ENCODE results near the gene RAD9B. TPM values are rescaled to one million over a fixed set of nuclear protein-coding genes. Genes with fewer than 3 reads are reported as not detected.
"Not testable (repeated sequence)": the region's sequence is repeated elsewhere in the genome, so short reads cannot be mapped to it uniquely, and the experiment has no call there.

RAD9B gene
- polyA plus RNA-seq, 3 donors, result 0.83 to 1.7 (median 1.0) TPM

DNA sequence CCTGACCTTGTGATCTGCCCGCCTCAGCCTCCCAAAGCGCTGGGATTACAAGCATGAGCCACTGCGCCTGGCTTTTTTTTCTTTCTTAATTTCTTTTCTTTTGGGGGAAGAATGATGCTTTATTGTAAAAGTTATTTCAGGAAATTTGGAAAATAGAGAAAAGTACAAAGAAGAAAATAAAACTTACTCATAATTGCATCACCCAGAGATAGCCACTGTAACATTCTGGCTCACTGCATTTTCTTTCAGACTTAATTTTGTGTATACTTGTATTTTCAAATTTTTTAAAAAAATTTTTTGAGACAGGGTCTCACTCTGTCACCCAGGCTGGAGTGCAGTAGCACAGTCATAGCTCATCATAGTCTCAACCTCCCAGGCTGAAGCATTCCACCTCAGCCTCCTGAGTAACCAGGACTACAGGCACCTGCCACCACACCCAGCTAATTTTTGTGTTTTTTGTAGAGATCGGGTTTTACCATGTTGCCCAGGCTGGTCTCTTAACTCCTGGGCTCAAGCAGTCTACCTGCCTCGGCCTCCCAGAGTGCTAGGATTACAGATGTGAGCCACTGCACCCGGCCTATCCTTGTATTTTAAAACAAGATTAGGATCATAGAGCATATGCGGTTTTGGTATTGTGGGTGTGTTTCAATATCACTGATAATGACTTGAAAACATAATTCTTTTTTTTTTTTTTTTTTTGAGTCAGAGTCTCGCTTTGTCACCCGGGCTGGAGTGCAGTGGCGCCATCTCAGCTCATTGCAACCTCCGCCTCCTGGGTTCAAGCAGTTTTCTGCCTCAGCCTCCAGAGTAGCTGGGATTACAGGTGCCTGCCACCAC, 19.0 kb downstream of the RAD9B start:
- not testable (repeated sequence) for DNase-seq

DNA sequence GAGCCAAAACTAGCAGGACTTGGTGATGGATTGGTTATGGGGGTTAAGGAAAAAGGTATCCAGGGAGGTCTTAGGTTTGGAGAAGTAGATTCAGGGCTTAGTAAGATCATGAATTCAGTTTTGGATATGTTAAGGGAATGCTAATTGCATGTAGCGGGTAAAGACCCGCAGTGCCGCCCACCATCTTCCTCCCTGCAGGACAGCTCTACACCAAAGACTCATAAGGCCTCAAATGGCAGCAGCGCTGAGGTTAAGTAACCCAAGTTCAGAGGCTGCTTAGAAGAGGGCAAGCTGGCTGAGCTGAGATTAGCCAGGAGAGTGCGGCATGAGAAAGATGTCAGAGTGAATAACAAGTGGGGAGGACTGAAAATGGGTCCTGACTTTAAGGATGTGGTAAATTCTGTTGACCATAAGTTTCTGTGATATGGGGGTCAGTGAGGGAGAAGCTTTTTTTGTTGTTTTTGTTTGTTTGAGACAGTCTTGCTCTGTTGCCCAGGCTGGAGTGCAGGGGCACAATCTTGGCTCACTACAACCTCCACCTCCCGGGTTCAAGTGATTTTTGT, 26.2 kb downstream of the RAD9B start:
- no peak for DNase-seq

DNA sequence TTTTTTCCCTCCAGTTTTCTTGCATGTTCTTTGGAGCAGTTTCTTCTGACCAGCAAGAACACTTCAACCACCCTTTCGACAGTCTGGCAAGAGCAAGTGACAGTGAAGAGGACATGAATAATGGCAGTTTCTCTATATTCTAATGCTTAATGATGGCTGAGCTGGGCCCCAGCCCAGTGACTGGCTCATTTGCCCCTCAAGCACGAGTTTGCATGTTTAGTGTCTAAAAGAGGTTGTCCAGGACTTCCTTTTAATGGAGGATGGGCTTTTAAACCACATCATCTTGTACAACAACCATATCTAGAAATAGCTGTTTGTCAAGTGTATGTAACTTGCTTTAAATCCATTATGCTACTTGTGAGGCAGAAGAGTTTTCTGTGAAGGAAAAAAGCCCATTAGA, 28.4 kb downstream of the RAD9B start:
- DNase-seq, result no peak

DNA sequence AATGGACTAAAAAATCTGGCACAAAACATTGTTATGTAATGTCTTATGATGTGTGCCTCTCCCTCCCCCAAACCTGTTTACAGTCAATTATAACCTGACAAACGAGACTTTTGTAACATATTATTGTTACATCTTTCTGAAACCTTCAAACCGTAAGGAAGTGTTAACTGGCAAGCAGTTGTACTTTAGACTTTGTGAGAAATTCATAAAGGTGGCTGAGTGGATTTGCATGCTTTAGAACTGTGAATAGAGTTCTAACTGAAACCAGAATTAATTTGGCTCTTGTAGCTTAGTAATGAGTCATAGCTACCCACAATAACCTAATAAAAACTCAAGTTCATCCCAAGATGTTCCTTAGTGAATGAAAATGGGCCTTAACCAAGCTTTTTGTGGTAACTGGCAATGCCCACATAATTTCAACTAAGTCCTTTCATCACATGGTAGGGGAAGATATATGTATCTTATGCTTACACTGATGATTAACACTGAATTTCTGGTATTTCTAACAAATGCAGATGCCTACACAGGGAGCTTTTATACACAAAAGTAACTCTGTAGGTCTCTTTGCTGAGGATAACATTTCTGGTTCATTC, 29.7 kb downstream of the RAD9B start:
- no peak for DNase-seq

DNA sequence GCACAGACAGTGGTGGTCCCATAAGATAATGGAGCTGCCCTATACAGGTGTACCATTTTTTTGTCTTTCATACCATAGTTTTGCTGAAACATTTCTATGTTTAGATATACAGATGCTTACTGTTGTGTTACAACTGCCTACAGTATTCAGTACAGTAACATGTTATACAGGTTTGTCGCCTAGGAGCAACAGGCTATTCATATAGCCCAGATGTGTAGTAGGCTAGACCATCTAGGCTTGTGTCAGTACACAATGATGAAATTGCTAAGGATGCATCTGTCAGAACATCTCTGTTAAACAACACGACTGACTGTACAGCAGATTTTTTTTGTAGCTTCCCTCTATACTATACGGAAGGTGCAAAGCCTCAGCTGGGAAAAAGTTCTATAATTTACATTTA, 30.5 kb downstream of the RAD9B start:
- DNase-seq, result no peak

DNA sequence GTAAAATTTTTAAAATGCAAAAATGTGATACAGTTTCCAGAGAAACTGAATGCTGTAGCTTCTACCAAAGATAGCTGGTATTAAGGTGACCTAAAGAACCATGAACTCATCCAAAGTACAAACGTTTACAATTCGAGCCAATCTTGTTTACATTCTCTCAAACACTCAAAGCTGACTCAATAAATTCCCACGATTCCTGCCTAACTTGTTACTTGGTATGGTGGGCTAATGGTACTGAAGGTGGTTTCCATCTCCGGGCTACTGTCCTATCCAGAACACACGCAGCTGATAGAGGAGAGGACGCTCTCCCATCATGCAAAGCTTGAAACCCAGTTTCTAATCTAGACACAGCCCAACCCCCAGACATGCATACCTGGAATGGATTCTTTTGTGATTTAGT, 31.5 kb downstream of the RAD9B start:
- no peak for DNase-seq

DNA sequence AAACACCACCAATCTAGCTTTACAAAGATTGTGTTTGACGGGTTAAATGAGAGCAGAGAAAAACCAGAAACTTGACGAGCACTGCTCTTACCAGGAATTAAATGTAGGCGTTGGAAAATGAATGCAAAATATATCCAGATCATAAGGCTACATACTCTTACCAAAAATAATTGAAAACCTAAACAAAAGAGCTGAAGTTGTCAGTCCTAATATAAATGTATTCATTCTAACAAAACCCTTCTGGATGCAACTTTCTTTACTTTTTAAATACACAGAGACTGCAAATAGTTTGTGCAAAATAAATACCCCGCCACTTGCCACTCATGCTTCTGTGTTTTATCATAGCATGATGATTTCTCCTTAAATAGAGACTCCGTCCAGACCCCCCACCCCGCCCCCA, 32.7 kb downstream of the RAD9B start:
- DNase-seq, result no peak

DNA sequence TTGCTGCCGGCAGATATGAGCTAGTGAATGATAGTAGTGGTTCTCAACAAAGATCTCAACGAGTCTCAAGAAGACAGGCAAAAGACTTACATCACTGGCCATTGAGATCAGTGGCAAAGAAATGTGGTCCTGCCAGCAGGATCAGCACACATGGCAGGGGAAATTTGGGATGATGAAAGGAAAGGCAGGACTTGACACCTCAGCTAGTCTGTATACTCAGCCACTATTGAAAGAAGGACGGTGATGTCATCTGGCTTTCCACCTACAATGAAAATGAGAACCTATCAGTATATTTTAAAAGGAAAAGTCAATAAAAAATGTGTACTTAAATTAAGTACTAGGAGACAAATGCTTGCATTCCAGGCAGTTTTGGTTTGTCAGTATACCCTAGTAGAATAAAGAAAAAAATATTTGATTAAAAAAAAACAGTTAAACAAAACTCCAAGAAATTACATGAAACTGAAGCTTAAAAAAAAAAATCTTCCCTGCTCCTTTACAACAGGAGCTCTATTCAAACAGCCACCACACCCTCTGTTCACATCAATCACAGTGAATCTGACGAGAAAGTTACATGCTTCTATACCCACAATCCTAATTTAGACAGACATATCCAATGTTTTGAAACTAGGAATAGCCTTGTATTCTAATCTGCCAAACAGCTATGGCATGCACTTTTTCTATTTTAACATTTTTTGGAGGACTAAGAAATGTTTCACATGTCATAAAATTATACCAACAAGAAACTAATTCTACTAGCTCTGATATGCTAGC, 34.9 kb downstream of the RAD9B start:
- DNase-seq, result no peak

DNA sequence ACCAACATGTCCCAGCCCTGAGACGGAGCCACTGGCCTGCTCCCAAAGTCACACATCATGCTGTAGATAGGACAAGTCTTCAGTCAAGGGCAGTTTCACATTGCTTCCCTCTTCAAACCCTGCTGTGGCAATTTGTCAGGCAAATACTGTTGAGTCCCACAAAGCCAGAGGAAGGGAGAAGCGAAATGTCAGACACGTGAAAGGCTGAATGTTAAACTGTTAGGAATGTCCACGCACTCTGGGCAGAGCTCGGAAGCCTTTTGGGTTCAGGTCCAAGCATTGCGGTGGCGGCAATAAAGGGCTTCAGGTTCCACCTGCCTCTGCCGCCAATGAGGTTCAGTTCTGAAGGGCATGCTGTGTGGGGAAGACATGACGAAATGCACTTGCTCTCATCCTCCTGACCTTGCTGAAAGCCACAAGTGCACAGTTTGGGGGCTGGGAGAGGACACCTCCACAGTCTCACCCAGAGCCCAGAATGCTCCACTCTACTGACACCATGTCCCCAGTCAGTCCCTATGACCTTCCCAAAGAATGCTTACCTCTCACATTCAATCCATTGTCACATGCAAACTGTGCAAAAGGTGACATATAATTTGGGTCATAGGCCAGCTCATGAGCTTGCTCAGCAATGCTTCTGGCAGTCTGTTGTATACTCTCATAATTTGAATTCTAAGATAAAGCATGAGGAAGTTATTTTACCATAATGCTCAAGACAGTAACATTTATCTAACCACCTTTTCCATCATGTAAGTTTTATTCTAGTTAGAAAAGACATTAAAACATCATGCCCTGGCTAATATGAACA, 35.7 kb downstream of the RAD9B start:
- DNase-seq, result no peak

DNA sequence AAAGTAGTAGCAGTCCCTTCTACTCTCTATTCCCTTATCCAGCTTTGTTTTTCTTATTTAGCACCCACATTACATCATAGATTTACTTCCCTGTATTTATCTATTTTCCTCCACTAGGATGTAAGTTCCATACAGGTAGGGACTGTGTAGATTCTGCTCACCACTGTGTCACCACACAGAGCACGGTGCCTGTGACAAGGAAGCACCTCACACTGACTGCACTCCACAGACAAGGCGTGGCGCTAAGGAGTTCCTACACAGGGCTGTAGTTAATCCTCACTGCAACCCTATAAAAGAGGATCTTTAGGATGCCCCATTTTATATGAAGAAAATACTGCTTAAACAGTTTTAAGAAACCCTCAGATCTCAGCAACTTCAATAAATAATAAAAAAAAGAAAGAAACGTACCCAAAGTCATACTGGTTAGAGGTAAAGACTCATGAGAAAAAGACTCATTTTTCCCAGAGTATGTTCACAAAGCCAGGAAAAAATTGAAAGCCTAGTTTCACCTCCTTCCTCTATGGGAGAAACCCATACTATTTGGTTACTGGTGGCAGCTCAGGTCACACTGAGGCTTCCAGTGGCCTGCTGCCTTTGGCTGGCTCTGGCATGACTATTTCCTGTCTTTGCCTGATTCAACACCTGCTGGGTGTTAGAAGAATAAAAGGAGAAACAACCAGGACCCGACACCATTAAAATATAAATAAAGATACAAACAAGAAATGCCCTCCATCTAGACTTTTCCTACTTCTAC, 36.9 kb downstream of the RAD9B start:
- no peak for DNase-seq

DNA sequence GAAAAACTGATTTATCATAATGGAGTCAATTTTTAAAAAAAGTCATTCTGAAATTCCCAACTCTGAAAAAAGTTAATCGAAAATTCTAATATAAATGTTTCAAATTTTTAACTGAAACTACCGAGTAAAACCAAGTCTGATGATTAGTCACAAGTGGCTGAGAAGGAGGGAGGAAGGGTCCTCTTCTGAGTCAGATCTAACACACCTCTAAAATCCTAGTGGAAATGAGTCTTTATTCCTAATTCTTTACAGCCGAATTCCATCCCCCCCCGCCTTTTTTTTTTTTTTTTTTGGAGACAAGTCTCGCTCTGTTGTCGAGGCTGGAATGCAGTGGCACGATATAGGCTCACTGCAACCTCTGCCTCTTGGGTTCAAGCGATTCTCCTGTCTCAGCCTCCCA, 37.9 kb downstream of the RAD9B start:
- no peak for DNase-seq

DNA sequence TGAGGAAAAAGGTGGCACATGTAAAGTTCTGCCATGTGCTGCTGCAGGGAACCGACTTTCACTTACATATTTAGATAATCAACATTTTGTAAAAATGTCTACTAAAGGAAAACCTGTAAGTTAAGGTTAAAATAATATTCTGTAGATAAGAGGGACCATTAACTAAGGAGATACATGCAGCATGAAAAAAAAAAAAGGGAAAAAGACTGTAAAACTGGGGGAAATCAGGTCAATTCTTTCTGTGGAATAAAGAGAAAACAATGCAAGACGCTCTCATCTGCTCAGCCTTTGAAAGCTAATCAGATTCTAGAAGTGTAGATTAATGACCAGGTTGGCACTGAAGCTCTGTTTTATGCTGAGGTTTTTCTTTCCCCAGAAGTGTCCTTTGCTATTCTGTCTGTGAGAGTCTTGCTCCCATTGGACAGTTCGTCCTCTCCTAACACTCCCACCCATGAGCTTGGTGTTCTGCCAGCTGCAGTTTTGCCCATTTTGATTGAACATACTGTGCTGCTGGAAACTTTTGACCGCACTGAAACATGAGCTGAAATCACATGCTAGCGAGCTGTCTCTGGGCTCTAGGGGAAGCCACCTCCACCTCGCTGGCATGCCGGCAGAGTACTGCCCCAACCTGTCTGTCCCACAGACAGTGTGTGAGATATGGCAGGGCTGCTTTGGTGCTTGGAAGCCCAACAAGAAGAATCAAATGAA, 41.3 kb downstream of the RAD9B start:
- DNase-seq, result peak; percentile 72

DNA sequence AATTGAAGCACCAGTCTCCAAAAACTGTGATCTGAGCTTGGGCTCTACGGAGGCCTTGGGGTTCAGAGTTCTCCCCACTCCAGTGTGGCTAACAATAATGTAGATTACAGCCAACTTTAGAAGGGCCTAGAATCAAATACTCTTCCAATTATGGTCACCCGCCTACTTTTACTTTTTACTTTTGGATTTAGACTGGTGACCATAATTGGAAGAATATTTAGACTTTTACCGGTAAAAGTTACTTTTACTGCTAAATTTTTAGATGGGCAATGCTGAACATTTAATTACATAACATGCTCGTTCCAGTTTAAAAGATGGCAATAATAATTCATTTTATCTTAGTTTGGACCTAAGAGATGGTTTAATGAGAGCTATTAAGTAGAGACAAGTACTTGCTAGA, 41.8 kb downstream of the RAD9B start:
- DNase-seq, result no peak

DNA sequence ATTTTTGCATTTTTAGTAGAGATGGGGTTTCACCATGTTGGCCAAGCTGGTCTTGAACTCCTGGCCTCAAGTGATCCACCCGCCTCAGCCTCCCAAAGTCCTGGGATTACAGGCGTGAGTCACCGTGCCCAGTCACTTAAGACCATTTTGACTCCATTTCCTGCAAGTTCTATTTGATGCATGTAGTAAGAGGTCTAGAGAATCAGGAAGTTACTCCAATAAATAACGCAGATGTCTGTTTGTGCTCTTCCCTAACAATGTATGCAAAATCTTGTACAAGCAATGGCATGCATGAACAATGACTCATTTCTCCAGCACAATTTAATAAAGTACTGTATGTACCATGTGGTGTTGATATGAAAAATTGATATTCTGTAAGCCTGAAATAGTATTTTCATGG, 43.1 kb downstream of the RAD9B start:
- DNase-seq, result not testable (repeated sequence)

DNA sequence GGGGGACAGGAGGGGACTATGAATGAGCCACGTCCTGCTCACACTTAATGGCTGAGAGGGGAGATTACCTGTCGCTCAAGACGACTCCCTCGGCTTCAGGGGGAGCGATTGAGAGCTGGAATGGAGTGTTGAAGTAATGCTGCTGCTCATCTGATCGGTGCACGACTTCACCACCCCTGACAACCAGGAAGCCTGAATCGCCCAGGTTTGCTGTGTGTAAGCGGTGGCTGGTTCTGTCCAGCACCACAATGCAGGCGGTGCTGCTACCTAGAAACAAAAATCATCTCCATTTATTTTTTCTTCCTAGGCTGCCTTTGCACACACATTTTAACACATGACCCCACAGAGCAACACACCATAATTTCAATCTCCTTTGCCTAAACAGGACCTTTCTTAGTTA, 43.7 kb downstream of the RAD9B start:
- no peak for DNase-seq

DNA sequence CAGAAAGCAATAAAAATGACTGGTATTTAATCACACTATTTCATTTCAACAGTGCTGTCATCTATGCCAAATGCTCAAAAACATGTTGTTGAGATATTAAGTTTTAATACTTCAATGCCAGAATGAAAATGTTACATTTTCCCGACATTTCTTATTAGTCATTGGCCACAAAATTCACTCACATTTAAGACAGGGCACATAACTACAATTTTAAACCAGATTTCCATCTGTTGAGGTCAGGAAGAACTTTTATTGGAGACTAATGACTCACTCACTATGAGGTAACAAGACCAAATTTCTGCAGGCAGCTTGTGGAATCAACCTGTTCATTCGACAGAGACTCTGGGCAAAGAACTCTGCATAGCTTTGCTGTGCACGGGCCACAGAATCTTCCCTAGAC, 44.2 kb downstream of the RAD9B start:
- no peak for DNase-seq

DNA sequence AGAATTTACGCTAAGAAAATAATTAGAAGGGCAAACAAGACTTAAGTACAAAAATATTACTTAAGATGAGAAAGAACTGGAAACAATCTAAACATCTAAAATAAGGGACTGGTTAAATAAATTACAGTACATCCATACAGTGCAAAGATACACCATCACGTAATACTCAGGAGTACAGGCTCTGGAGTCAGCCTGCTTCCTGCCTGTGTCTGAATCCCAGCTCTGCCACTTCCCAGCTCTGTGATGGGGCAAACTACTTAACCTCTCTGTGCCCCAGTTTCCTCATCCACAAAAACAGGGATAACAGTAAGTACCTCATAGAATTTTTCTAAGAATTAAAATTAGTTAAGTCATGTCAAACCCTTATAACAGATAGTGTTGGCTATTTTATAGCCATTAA, 45.0 kb downstream of the RAD9B start:
- DNase-seq, result no peak

DNA sequence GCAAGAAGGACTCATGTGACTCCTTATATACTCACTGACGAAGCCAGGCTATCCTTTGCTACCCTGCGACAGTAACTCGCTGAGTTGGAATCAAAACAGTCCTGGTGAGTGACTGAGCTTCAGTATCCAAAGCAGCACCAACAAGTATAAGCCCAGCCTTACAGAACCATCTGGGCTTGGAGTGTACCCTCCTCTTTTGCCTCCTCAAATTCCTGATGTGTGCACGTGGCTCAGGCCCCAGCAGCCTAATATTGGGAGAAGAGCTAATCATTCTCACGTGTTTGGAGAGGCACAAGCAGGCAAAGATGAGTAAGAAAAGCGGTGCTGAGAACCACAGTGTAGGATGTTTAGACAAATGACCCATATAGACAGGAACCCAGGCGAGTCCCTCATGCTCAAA, 46.5 kb downstream of the RAD9B start:
- DNase-seq, result no peak

DNA sequence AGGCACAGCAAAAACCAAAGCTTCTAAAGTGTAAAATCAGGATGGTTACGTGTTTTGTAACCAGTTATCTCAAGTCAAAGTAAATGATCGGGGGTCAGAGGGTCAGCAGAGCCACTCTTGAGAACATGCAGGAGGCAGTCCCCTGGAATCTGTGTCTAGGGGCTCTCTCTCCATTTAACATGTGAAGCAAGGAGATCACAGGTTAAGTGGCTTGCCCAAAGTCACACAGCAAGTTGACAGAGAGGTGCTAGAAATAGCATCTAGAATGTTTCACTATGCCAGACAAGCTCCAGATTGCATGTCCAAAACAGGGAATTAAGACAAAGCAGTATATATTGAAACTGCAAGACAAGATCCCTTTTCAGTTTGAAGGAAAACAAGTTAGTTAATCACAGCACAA, 47.6 kb downstream of the RAD9B start:
- DNase-seq, result no peak

DNA sequence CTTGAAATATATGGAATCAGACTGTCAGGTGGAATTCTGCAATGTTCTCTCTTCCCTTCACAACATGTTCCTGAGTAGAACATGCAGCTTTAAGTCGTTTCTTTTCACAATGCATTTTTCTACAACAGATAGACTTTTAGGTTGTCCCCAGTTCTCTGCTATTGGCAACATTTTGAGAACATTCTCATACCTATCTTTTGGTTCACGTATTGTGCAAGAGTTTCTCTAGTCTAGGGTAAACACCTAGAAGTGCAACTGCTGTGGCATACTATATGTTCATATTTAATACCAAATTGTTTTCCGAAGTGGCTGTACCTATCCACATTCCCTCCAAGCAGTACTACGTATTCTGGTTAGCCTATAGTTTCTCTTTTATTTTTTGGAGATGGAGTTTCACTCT, 48.9 kb downstream of the RAD9B start:
- no peak for DNase-seq

Data from renal pelvis (tissue), 4 donors.